ENCODE measurements around the gene KIF6. TPM values are rescaled to one million over a fixed set of nuclear protein-coding genes. Genes with fewer than 3 reads are reported as not detected.

Gene KIF6
- total RNA-seq, 1 experiment from 2014 or later: not detected

DNA sequence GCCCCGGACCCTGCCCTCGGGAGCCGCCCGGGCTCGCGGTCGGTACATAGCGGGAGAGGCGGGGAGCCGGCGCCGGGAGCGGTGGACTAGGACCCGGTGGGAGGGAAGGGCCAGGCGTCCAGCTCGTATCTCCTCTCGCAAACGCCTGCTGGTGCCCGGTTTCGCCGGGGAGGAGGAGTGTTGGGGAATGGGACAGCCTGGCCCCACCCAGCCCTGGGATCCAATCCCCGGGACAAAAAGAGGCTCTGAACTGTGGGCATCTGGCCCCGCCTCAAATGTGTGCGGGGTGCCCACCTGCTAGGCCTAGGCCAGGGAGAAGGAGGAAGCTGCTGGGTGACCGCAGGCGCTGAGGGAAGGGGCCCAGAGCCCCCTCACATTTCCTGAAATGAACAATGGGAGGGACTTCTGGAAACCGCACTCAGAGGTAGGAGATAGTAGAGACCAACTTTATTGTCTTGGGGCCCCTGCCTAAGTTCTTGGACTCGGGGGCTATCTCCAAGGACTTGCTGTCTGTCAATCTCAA is 410.9 kb downstream of the KIF6 start, which contains the start of gene KCNK17:
KCNK17 (minus strand) TSS at position 147 of the 523 bp plus-strand sequence; CDS start at position 48, 99 bp downstream.
- CTCF ChIA-PET: no interaction called here
- no TSS peak for BruUV-seq (replicated peaks)
- no peak within 1 kb of the TSS for H3K4me3 ChIP-seq (ENCODE audit: low read depth in 2 of 2, low read length in 2 of 2)
- intact Hi-C loops (cut with micrococcal nuclease; ENCODE audit: unreplicated experiment) (no loop called here), in situ Hi-C loops (cut with HindIII; ENCODE audit: low pct_unique_long_range_greater_than_20kb, low sequenced_read_pairs) (no loop called here)
- POLR2A ChIA-PET: no interaction called here
- H3K36me3 ChIP-seq (ENCODE audit: control insufficient read depth, insufficient read depth, low read length): no peaks in the 10 kb centered on the region
- DNase-seq (ENCODE audit: low read depth, low spot score) (no peak), ATAC-seq (no peak)
- no peaks in the 10 kb centered on the region; the same call in 1 of the 2 replicates for H3K27me3 ChIP-seq (ENCODE audit: control insufficient read depth, insufficient read depth, low read length)
- H3K4me1 ChIP-seq (ENCODE audit: control insufficient read depth, insufficient read depth, low read length): no peaks in the 10 kb centered on the region
- no peak for TF ChIP-seq TCF7L2 (IDR thresholded peaks at IDR 0.05; ENCODE audit: low read depth, low read length)
- TF ChIP-seq, protein P1, sequence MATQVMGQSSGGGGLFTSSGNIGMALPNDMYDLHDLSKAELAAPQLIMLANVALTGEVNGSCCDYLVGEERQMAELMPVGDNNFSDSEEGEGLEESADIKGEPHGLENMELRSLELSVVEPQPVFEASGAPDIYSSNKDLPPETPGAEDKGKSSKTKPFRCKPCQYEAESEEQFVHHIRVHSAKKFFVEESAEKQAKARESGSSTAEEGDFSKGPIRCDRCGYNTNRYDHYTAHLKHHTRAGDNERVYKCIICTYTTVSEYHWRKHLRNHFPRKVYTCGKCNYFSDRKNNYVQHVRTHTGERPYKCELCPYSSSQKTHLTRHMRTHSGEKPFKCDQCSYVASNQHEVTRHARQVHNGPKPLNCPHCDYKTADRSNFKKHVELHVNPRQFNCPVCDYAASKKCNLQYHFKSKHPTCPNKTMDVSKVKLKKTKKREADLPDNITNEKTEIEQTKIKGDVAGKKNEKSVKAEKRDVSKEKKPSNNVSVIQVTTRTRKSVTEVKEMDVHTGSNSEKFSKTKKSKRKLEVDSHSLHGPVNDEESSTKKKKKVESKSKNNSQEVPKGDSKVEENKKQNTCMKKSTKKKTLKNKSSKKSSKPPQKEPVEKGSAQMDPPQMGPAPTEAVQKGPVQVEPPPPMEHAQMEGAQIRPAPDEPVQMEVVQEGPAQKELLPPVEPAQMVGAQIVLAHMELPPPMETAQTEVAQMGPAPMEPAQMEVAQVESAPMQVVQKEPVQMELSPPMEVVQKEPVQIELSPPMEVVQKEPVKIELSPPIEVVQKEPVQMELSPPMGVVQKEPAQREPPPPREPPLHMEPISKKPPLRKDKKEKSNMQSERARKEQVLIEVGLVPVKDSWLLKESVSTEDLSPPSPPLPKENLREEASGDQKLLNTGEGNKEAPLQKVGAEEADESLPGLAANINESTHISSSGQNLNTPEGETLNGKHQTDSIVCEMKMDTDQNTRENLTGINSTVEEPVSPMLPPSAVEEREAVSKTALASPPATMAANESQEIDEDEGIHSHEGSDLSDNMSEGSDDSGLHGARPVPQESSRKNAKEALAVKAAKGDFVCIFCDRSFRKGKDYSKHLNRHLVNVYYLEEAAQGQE (IDR thresholded peaks at IDR 0.05; ENCODE audit: insufficient read depth in 1 of 2, low read depth in 2 of 2, low read length in 1 of 2): no peak
- TF ChIP-seq, protein P2, sequence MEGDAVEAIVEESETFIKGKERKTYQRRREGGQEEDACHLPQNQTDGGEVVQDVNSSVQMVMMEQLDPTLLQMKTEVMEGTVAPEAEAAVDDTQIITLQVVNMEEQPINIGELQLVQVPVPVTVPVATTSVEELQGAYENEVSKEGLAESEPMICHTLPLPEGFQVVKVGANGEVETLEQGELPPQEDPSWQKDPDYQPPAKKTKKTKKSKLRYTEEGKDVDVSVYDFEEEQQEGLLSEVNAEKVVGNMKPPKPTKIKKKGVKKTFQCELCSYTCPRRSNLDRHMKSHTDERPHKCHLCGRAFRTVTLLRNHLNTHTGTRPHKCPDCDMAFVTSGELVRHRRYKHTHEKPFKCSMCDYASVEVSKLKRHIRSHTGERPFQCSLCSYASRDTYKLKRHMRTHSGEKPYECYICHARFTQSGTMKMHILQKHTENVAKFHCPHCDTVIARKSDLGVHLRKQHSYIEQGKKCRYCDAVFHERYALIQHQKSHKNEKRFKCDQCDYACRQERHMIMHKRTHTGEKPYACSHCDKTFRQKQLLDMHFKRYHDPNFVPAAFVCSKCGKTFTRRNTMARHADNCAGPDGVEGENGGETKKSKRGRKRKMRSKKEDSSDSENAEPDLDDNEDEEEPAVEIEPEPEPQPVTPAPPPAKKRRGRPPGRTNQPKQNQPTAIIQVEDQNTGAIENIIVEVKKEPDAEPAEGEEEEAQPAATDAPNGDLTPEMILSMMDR (IDR thresholded peaks at IDR 0.05): no peak
- TF ChIP-seq SIN3A (IDR thresholded peaks at IDR 0.05; ENCODE audit: borderline replicate concordance, insufficient read depth, low read depth, low read length): no peak
- no peak for TF ChIP-seq POLR2AphosphoS5 (IDR thresholded peaks at IDR 0.05; ENCODE audit: low read depth, low read length)
- no peaks in the 10 kb centered on the region for H3K9me3 ChIP-seq (ENCODE audit: control insufficient read depth, insufficient read depth, low read depth, low read length)
- no peak within 1 kb of the TSS for H3K27ac ChIP-seq (ENCODE audit: low read length)

DNA sequence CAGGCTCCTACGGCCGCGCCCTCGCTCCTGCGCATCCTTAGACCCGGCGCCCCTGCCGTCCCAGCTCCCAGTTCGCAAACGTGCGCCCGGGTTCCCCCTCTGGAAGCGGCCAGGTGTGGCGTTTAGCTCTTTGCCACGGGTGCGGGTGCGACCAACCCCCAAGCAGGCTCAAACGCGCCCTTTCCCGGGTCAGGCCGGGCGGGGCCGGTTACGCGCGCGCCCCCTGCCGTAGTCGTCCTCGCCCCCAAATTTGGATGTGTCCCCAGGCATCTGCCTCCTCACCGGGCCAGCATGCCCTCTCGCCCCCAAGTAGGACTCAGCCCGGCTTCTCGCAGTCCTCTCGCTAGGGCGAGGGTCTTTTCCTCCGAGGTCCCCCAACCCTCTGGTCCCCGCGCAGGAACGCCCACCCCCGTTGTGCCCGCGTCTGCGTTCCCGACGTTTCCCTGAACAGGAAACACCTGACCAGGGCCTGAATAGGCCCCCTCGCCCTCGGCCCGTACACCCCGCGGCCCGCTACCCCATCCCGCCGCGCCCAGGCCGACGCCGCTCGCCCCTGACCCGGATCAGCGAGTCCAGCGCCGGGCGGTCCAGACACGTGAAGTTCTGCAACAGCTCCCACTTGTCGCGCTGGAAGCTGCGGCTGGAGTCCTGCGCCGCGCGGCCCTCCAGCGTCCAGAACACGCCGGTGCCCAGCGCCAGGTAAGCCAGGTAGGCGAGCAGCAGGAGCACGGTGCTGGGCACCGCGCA is 411.5 kb downstream of the KIF6 start:
- Histone ChIP-seq H3K4me1 (ENCODE audit: control insufficient read depth, insufficient read depth, low read length) (no peaks in the 10 kb centered on the region), H3K36me3 (ENCODE audit: control insufficient read depth, insufficient read depth, low read length) (no peaks in the 10 kb centered on the region), H3K27me3 (ENCODE audit: control insufficient read depth, insufficient read depth, low read length) (no peaks in the 10 kb centered on the region; the same call in 1 of the 2 replicates), H3K4me3 (ENCODE audit: low read depth in 2 of 2, low read length in 2 of 2) (no peak overlapping the region), H3K27ac (ENCODE audit: low read length) (no peak overlapping the region), H3K9me3 (ENCODE audit: control insufficient read depth, insufficient read depth, low read depth, low read length) (no peaks in the 10 kb centered on the region)
- POLR2A ChIA-PET: no interaction called here
- TF ChIP-seq POLR2AphosphoS5 (IDR thresholded peaks at IDR 0.05; ENCODE audit: low read depth, low read length) (no peak), TCF7L2 (IDR thresholded peaks at IDR 0.05; ENCODE audit: low read depth, low read length) (no peak), SIN3A (IDR thresholded peaks at IDR 0.05; ENCODE audit: borderline replicate concordance, insufficient read depth, low read depth, low read length) (no peak)
- TF ChIP-seq, protein P1 (IDR thresholded peaks at IDR 0.05; ENCODE audit: insufficient read depth in 1 of 2, low read depth in 2 of 2, low read length in 1 of 2): no peak
- TF ChIP-seq, protein P2 (IDR thresholded peaks at IDR 0.05): no peak; the same call in 1 of the 2 replicates
- no peak for ATAC-seq
- CTCF ChIA-PET: no interaction called here
- BruUV-seq (replicated peaks): no TSS peak
- DNase-seq (ENCODE audit: low read depth, low spot score): no peak
- intact Hi-C loops (cut with micrococcal nuclease; ENCODE audit: unreplicated experiment) (no loop called here), in situ Hi-C loops (cut with HindIII; ENCODE audit: low pct_unique_long_range_greater_than_20kb, low sequenced_read_pairs) (no loop called here)

All from Panc1 (cell line).